ENCODE measurements around the gene ADGRV1.

DNA sequence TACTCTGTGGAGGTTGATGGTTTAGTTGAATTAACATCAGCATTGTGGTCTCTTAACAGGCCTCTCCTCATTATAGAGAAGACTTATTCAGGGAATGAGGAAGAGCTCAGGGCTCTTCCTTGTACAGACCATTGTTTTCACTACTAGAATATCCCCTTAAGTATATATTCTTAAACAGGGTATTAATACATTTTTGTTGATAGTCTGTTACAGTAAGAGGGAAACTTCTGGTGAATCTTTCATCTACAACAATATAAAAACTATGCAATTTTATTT is 330.7 kb downstream of the ADGRV1 start:
- TF ChIP-seq, protein P1, sequence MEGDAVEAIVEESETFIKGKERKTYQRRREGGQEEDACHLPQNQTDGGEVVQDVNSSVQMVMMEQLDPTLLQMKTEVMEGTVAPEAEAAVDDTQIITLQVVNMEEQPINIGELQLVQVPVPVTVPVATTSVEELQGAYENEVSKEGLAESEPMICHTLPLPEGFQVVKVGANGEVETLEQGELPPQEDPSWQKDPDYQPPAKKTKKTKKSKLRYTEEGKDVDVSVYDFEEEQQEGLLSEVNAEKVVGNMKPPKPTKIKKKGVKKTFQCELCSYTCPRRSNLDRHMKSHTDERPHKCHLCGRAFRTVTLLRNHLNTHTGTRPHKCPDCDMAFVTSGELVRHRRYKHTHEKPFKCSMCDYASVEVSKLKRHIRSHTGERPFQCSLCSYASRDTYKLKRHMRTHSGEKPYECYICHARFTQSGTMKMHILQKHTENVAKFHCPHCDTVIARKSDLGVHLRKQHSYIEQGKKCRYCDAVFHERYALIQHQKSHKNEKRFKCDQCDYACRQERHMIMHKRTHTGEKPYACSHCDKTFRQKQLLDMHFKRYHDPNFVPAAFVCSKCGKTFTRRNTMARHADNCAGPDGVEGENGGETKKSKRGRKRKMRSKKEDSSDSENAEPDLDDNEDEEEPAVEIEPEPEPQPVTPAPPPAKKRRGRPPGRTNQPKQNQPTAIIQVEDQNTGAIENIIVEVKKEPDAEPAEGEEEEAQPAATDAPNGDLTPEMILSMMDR (IDR thresholded peaks at IDR 0.05), result no peak
- TF ChIP-seq POLR2A (IDR thresholded peaks at IDR 0.05), result no peak

Measured in Peyer's patch (tissue), 4 donors.